Liver (tissue), 9 donors: ENCODE measurements around the gene CSNK1G2. TPM values are rescaled to one million over a fixed set of nuclear protein-coding genes. Genes with fewer than 3 reads are reported as not detected.

Experiments
- DNase-seq: peaks from one replicate; pipeline ENCODE4 v3.0.0-alpha.2; 2017; ENCODE audit warnings: low spot score
- H3K27ac ChIP-seq, 2 donors: one replicate each; pipeline ENCODE4 v1.7.0; 2013; ENCODE audit warnings: inconsistent platforms in 2 of 2, low read length in 2 of 2, control low read depth in 1 of 2, low read depth in 1 of 2, mild to moderate bottlenecking in 1 of 2
- H3K27me3 ChIP-seq, 4 donors: one replicate each; pipeline versions ENCODE4 v1.6.1 to v1.7.0; 2013; ENCODE audit warnings: low read length in 3 of 4, inconsistent platforms in 1 of 4, mild to moderate bottlenecking in 1 of 4, moderate library complexity in 1 of 4; ENCODE audit not compliant: control insufficient read depth in 4 of 4, insufficient read depth in 4 of 4
- H3K36me3 ChIP-seq, 4 donors: one replicate each; pipeline versions ENCODE4 v1.6.1 to v1.7.0; 2013; ENCODE audit warnings: low read length in 3 of 4, mild to moderate bottlenecking in 3 of 4, low read depth in 1 of 4, moderate library complexity in 1 of 4; ENCODE audit not compliant: control insufficient read depth in 4 of 4, insufficient read depth in 3 of 4
- H3K4me1 ChIP-seq, 4 donors: one replicate each; pipeline versions ENCODE4 v1.6.1 to v1.7.0; 2013; ENCODE audit warnings: low read length in 3 of 4, mild to moderate bottlenecking in 3 of 4, moderate library complexity in 1 of 4; ENCODE audit not compliant: control insufficient read depth in 4 of 4, insufficient read depth in 4 of 4
- H3K4me3 ChIP-seq, 3 donors: one replicate each; pipeline versions ENCODE4 v1.6.1 to v1.7.0; 2013; ENCODE audit warnings: low read length in 3 of 3, control low read depth in 1 of 3, low read depth in 1 of 3, mild to moderate bottlenecking in 1 of 3
- H3K9ac ChIP-seq, 2 donors: one replicate each; pipeline ENCODE4 v1.7.0; 2013; ENCODE audit warnings: low read length in 2 of 2, mild to moderate bottlenecking in 2 of 2, moderate library complexity in 2 of 2, control low read depth in 1 of 2, low read depth in 1 of 2
- H3K9me3 ChIP-seq, 4 donors: one replicate each; pipeline versions ENCODE4 v1.6.1 to v1.7.0; 2013; ENCODE audit warnings: low read length in 3 of 4; ENCODE audit not compliant: control insufficient read depth in 4 of 4
- ATF3 ChIP-seq: IDR thresholded peaks from 2 replicates; pipeline ENCODE4 v1.6.1; 2016; ENCODE audit warnings: antibody characterized with exemption
- EGR1 ChIP-seq, 2 donors: IDR thresholded peaks; 2 replicates each; pipeline ENCODE4 v1.6.1; 2016 to 2018; ENCODE audit warnings: antibody characterized with exemption in 2 of 2, low read depth in 2 of 2
- FOXA1 ChIP-seq: IDR thresholded peaks from 2 replicates; pipeline ENCODE4 v1.6.1; 2016; ENCODE audit warnings: antibody characterized with exemption
- GABPA ChIP-seq, 2 donors: IDR thresholded peaks in 1 of 2; conservative IDR thresholded peaks in 1 of 2; 2 replicates each; pipeline ENCODE4 v1.6.1; 2016; ENCODE audit warnings: antibody characterized with exemption in 2 of 2, mild to moderate bottlenecking in 1 of 2, moderate library complexity in 1 of 2
- REST ChIP-seq: IDR thresholded peaks from 2 replicates; pipeline ENCODE4 v1.6.1; 2016; ENCODE audit warnings: antibody characterized with exemption, mild to moderate bottlenecking
- RXRA ChIP-seq, 2 donors: IDR thresholded peaks; 2 replicates each; pipeline ENCODE4 v1.6.1; 2017 to 2018; ENCODE audit warnings: antibody characterized with exemption in 2 of 2, mild to moderate bottlenecking in 1 of 2
- SP1 ChIP-seq: IDR thresholded peaks from 2 replicates; pipeline ENCODE4 v1.6.1; 2018; ENCODE audit warnings: antibody characterized with exemption, mild to moderate bottlenecking
- TAF1 ChIP-seq: conservative IDR thresholded peaks from 2 replicates; pipeline ENCODE4 v1.6.1; 2016; ENCODE audit warnings: antibody characterized with exemption, mild to moderate bottlenecking
- WGBS: extraction: QIAGEN DNeasy Blood & Tissue Kit; methylation state at CpG from one replicate; pipeline ENCODE4 v1.1.7; 2013; 5-methylcytosine and 5-hydroxymethylcytosine counted together
- polyA plus RNA-seq, 2 donors: library from polyadenylated mRNA; stranded (reverse) in 1 of 2; unstranded in 1 of 2; fragments of 200-250 nt in 1 of 2; fragments of >200 nt in 1 of 2; fragmentation: Nextera tagmentation in 1 of 2; extraction: Ambion mirVana in 1 of 2; gene quantifications; one replicate each; pipeline versions ENCODE4 v1.2.1 to v1.2.3, GENCODE V29; 2013 to 2015
- total RNA-seq, 2 donors: library from RNA; depleted of rRNA; stranded (reverse); fragments of >200 nt; gene quantifications; one replicate each; pipeline ENCODE4 v1.2.3, GENCODE V29; 2014
- TF ChIP-seq, protein P1 (sequence below): fragments of 150-350 bp; IDR thresholded peaks from 2 replicates; pipeline ENCODE4 v1.5.1; 2017; ENCODE audit warnings: improper control_type of control experiment, low read depth, low read length; ENCODE audit not compliant: missing input control
- TF ChIP-seq, protein P2 (sequence below): IDR thresholded peaks from 2 replicates; pipeline ENCODE4 v1.6.1; 2016; ENCODE audit warnings: antibody characterized with exemption
- donor health status: healthy.
- donor health status: healthy.
- donor health status: healthy.
- donor health status: healthy.
- donor health status: healthy.

Gene CSNK1G2
- total RNA-seq (10 to 100 TPM; 26.5 to 30.6 TPM), polyA plus RNA-seq (10 to 100 TPM in 1 of 2 donors, 1 to 10 TPM in 1; 3.5 to 21.3 TPM)

GRCh38 chr19:1941146-1942077 lies at the start of gene CSNK1G2:
Gene CSNK1G2 (plus strand): TSS chr19:1941172. CDS start chr19:1969773, 28,601 bp downstream.
- Histone ChIP-seq H3K9ac (peak within 1 kb of the TSS; percentile 67 to 75), H3K4me3 (peak within 1 kb of the TSS; percentile 76 to 87 (median 80)), H3K36me3 (no peaks in the 10 kb centered on the region), H3K27ac (peak within 1 kb of the TSS; percentile 92 to 96), H3K9me3 (no peaks in the 10 kb centered on the region), H3K27me3 (no peaks in the 10 kb centered on the region), H3K4me1 (peaks cover 6 to 25% (median 18%) of the 10 kb centered on the region in 4 donors)
- under 1% methylated on average over 97 of the region's 97 CpGs for WGBS
- TF ChIP-seq EGR1 (IDR thresholded peaks at IDR 0.05; ENCODE audit: low read depth in 2 of 2) (no peak), REST (no peak)
- DNase-seq: peak; percentile 50

GRCh38 chr19:1893791-1894190 lies 47.2 kb upstream of the CSNK1G2 start:
- peaks cover 0 to 6% (median 2%) of the 10 kb centered on the region in 4 donors for H3K4me1 ChIP-seq

More at GRCh38 chr19:1893791-1894190, 47.2 kb upstream of the CSNK1G2 start:
- 92% methylated on average over 17 of the region's 17 CpGs for WGBS
- no peak for TF ChIP-seq GABPA (IDR thresholded peaks at IDR 0.05 in 1 of 2, conservative IDR thresholded peaks at IDR 0.05 in 1 of 2)
- TF ChIP-seq, protein P1, sequence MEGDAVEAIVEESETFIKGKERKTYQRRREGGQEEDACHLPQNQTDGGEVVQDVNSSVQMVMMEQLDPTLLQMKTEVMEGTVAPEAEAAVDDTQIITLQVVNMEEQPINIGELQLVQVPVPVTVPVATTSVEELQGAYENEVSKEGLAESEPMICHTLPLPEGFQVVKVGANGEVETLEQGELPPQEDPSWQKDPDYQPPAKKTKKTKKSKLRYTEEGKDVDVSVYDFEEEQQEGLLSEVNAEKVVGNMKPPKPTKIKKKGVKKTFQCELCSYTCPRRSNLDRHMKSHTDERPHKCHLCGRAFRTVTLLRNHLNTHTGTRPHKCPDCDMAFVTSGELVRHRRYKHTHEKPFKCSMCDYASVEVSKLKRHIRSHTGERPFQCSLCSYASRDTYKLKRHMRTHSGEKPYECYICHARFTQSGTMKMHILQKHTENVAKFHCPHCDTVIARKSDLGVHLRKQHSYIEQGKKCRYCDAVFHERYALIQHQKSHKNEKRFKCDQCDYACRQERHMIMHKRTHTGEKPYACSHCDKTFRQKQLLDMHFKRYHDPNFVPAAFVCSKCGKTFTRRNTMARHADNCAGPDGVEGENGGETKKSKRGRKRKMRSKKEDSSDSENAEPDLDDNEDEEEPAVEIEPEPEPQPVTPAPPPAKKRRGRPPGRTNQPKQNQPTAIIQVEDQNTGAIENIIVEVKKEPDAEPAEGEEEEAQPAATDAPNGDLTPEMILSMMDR: no peak
- TF ChIP-seq SP1: no peak
- no peak for TF ChIP-seq EGR1 (IDR thresholded peaks at IDR 0.05; ENCODE audit: low read depth in 2 of 2)
- no peak for TF ChIP-seq ATF3
- no peak for TF ChIP-seq TAF1
- TF ChIP-seq FOXA1: no peak
- no peak for TF ChIP-seq RXRA (IDR thresholded peaks at IDR 0.05)
- TF ChIP-seq, protein P2, sequence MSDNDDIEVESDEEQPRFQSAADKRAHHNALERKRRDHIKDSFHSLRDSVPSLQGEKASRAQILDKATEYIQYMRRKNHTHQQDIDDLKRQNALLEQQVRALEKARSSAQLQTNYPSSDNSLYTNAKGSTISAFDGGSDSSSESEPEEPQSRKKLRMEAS: no peak
- no peak overlapping the region for H3K9ac ChIP-seq
- no peaks in the 10 kb centered on the region for H3K36me3 ChIP-seq
- H3K27me3 ChIP-seq: no peaks in the 10 kb centered on the region
- DNase-seq: no peak
- H3K9me3 ChIP-seq: no peaks in the 10 kb centered on the region
- no peak overlapping the region for H3K4me3 ChIP-seq
- H3K27ac ChIP-seq: no peak overlapping the region
